Measurements from ENCODE around the gene B4GALNT1.

Gene B4GALNT1

DNA sequence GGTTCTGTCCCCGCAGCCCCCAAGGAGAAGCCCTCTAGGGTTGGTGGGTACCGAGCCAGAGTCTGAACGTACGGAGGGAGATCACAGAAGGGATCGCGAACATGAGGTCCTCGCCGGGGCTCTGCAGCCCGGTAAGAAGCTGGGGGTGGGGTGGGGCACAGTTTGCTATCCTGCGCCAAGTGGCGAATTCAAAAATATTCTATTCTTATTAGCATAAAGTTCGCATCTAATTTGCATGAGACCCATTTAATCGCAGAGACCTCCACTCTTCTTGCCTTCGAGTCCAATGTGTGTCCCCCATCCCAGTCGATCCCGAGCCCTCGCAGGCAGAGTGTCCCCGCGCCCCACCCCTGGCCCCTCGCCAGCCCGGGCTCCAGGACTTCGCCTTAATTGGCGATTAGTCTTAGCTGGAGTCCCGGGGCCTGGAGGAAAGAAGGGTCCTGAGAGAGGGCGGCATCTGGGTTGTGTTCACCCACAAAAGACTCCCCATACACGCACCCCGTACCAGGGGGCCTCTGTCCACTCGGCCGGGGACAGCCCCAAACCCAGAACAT lies 22.4 kb downstream of the B4GALNT1 start:
- TF ChIP-seq, protein P1, sequence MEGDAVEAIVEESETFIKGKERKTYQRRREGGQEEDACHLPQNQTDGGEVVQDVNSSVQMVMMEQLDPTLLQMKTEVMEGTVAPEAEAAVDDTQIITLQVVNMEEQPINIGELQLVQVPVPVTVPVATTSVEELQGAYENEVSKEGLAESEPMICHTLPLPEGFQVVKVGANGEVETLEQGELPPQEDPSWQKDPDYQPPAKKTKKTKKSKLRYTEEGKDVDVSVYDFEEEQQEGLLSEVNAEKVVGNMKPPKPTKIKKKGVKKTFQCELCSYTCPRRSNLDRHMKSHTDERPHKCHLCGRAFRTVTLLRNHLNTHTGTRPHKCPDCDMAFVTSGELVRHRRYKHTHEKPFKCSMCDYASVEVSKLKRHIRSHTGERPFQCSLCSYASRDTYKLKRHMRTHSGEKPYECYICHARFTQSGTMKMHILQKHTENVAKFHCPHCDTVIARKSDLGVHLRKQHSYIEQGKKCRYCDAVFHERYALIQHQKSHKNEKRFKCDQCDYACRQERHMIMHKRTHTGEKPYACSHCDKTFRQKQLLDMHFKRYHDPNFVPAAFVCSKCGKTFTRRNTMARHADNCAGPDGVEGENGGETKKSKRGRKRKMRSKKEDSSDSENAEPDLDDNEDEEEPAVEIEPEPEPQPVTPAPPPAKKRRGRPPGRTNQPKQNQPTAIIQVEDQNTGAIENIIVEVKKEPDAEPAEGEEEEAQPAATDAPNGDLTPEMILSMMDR (conservative IDR thresholded peaks at IDR 0.05): no peak
- H3K27ac ChIP-seq: peak overlapping the region; percentile 79; the same call in 1 of the 2 replicates

DNA sequence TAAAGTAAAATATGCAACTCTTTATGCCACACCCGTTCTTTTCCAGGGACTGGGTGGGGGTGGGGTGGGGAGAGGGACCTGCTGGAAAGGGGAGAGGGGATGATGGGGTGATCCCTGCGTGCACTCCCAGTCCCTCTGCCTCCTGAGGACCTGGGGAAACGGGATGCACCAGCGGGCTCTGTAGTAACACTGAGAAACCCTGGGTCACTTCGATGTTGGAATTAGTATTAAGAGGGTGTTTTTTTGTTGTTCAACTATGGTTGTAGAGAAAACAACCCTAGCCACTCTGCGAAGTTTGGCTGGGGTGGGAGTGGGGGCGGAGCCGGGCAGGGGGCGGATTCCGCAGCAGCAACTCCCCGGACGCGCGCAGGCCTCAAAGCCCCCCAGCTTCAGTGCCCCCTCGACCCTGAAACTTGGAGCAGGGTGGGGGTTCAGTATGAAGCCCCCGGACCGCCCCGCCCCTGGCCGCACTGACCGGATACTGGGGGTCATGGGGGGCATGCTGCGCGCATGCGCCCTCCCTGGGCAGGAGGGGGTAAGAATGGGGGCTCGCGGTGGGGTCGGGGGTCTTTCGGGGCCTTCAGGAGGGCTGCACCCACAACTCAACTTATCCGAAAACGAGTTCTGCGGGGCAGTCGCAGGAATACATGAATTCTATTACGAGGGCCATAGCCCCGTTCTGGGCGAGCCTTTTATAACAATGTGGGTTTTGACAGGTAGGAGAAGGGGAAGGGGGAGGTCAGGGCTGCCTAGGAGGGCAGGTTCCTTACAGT lies 23.0 kb downstream of the B4GALNT1 start:
- TF ChIP-seq, protein P1 (conservative IDR thresholded peaks at IDR 0.05): no peak
- H3K27ac ChIP-seq: no peak overlapping the region

DNA sequence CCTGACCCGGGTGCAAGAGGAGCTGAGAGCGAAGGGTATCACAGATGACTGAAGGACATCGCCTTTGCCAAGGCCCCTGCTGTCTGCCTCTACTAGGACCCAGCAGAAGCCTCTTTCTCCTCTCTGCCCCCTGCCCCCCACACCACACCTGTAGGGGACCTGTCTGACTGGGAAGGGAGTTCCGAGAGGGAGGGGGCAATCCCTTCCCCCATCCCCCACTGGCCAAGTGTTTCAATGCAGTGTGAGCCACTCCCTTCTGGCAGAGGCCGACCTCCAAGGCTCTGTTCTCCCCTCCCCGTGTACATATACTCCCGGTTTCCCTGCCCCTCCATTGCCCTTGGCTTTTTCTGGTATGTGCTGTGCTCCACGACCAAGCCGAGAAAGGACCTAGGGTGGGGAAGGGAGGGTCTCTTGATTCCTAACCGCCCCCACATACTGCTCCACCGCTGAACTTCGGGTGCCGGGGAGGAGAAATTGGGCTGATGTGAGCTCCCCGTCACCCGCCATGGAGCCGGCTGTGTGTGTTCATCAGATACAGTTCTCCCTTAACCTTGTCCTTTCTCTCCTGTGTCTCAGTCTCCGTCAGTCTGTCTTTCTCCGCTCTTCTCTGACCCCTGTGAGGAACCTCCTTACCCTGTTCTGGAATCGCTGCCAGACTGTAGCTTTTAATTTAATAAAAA lies 23.8 kb downstream of the B4GALNT1 start:
- no peak overlapping the region for H3K27ac ChIP-seq
- TF ChIP-seq, protein P1 (conservative IDR thresholded peaks at IDR 0.05): no peak

DNA sequence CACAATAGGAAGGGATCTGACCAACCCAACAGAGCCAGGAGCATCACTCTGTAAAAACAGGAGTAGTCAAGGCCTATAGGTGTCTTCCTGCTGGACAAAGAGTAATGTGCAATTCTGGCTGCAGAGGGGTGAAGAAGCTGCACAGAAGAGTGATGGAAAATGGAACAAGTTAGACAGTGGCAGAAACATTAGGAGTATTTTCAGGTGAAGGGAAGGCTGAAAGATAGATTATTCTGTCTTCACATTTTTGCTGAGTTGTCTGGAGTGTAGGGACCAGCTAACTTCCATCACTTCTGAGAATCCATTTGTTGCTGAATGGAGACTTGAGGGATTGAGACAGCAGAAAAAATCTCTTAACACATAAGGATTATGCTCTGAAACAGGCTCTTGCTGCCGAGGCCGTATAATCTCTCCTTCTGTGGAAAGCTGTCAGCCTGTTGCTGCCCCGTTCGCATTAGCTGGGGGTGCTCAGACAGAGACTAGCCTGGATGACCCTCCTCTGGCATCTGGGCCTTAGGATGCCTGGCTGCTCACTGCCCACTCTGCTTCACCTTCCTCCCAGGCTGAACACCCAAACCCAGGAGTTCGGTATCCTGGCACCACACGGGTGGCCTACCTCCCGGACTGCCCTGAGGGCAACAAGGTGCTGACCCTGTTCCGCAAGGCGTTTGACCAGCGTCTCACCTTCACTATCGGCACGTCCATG lies 24.9 kb downstream of the B4GALNT1 start:
- TF ChIP-seq, protein P1 (conservative IDR thresholded peaks at IDR 0.05): no peak
- no peak overlapping the region for H3K27ac ChIP-seq

DNA sequence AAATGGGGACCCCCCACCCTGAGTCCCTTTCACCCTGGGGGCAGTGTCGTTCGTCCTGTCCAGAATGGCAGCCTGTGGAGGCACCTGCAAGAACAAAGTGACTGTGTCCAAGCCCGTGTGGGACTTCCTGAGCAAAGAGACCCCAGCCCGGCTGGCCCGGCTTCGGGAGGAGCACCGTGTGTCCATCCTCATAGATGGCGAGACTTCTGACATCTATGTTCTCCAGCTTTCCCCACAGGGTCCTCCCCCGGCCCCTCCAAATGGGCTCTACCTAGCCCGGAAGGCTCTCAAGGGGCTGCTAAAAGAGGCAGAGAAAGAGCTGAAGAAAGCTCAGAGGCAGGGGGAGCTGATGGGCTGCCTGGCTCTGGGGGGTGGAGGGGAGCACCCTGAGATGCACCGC lies 26.2 kb downstream of the B4GALNT1 start:
- TF ChIP-seq, protein P1 (conservative IDR thresholded peaks at IDR 0.05): no peak

DNA sequence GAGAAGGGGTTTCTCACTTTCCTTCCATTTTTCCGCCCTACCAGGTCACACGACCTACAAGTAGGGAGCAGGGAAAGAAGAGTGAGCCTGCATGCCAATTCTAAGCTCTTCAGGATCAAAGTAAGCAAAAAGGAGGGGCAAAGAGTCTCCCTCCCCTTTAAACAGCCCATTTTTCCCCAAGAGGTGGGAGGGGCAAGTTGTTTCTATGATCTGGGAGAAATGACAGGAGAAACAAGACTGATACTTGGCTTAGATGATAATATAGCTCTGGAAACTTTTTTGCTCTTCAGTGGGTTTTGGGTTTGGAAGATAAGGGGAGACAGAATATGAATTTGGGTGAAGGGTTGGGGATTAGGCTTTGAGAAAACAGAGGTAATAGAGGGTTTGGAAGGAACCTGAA lies 26.6 kb downstream of the B4GALNT1 start:
- TF ChIP-seq, protein P1 (conservative IDR thresholded peaks at IDR 0.05): no peak
- no peak overlapping the region for H3K27ac ChIP-seq

More for the DNA sequence above, 26.2 kb downstream of the B4GALNT1 start:
- no peak overlapping the region for H3K27ac ChIP-seq

DNA sequence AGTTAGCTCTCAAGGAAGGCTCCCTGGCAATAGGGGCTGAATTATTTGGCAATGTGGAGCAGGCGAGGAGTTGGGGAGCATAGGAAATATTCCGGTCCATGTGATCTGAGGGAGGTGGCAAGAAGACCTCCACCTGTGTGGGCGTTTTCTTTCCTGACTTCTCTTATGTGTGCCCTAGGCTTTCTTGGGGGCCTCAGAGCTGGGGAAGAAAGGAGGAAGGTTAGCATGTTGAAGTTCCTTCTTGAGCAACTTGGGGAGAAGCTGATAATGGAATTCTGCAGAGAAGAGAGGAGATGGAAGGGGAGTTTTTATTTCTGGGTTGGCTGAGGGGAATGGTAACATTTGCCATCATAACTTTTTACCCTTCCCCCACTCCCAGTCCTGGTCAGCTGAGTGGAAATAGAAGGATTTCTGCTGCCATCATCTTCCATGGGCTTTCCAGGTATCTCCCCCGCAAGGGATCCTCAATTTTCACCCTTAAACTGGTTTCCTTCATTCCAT lies 27.1 kb downstream of the B4GALNT1 start:
- H3K27ac ChIP-seq: peak overlapping the region; percentile 93
- TF ChIP-seq, protein P1 (conservative IDR thresholded peaks at IDR 0.05): no peak

Data from VCaP (cell line).